GM21526 (cell line): ENCODE measurements around the gene THRB.

Source experiments
- ATAC-seq: cut with Tn5 transposase; IDR thresholded peaks from one replicate; pipeline ENCODE4 v1.9.1; 2021; ENCODE audit warnings: moderate library complexity; ENCODE audit not compliant: unreplicated experiment, low FRiP score

THRB gene

GRCh38 chr3:24387493-24387892 is 107.2 kb downstream of the THRB start:
- no peak for ATAC-seq

GRCh38 chr3:24387000-24387399 is 107.7 kb downstream of the THRB start:
- ATAC-seq, result no peak

GRCh38 chr3:24386458-24386857 is 108.2 kb downstream of the THRB start:
- ATAC-seq, result no peak

- no peak for ATAC-seq
Measured at GRCh38 chr3:24385012-24385615, 109.5 kb downstream of the THRB start.

- no peak for ATAC-seq
Measured at GRCh38 chr3:24382647-24383046, 112.0 kb downstream of the THRB start.

GRCh38 chr3:24379936-24380335 is 114.7 kb downstream of the THRB start:
- no peak for ATAC-seq

GRCh38 chr3:24378313-24378712 is 116.3 kb downstream of the THRB start:
- ATAC-seq, result no peak

- no peak for ATAC-seq
Measured at GRCh38 chr3:24377218-24377993, 117.2 kb downstream of the THRB start.

- no peak for ATAC-seq
Measured at GRCh38 chr3:24375947-24376384, 118.7 kb downstream of the THRB start.

GRCh38 chr3:24374801-24375200 is 119.8 kb downstream of the THRB start:
- no peak for ATAC-seq

GRCh38 chr3:24373198-24373959 is 121.3 kb downstream of the THRB start:
- ATAC-seq, result no peak

- ATAC-seq, result no peak
Measured at GRCh38 chr3:24372559-24373197, 122.0 kb downstream of the THRB start.

GRCh38 chr3:24370352-24371090 is 124.1 kb downstream of the THRB start:
- no peak for ATAC-seq

GRCh38 chr3:24368605-24369004 is 126.0 kb downstream of the THRB start:
- no peak for ATAC-seq

- no peak for ATAC-seq
Measured at GRCh38 chr3:24367664-24368264, 126.9 kb downstream of the THRB start.

GRCh38 chr3:24367216-24367615 is 127.4 kb downstream of the THRB start:
- ATAC-seq, result no peak

GRCh38 chr3:24365168-24365567 is 129.5 kb downstream of the THRB start:
- ATAC-seq, result no peak

GRCh38 chr3:24364359-24364758 is 130.3 kb downstream of the THRB start:
- ATAC-seq, result no peak

GRCh38 chr3:24363242-24363641 is 131.4 kb downstream of the THRB start:
- ATAC-seq, result no peak

GRCh38 chr3:24361623-24362022 is 133.0 kb downstream of the THRB start:
- no peak for ATAC-seq
